Measurements from ENCODE around the gene RUSF1.

GRCh38 chr16:31465788-31466370, 42.3 kb downstream of the RUSF1 start:
- no peak for TF ChIP-seq CTCF (IDR thresholded peaks at IDR 0.05; ENCODE audit: low read depth, low read length, missing input control)
- TF ChIP-seq SP1 (IDR thresholded peaks at IDR 0.05) = no peak
- TF ChIP-seq MAX (IDR thresholded peaks at IDR 0.05) = no peak
- no peak for TF ChIP-seq TAF1 (conservative IDR thresholded peaks at IDR 0.05)
- no peak for TF ChIP-seq RAD21 (IDR thresholded peaks at IDR 0.05)
- no peak for TF ChIP-seq ZBTB33 (IDR thresholded peaks at IDR 0.05)

Measured in liver (tissue), 3 donors.